NT2/D1 (cell line): ENCODE measurements around the gene INPP5D.

Experiments
- SUZ12 ChIP-seq: IDR thresholded peaks from 2 replicates; pipeline ENCODE4 v1.6.1; 2011; ENCODE audit not compliant: insufficient read length, insufficient read depth; ENCODE audit errors: extremely low read depth
- YY1 ChIP-seq: IDR thresholded peaks from 2 replicates; pipeline ENCODE4 v1.6.1; 2011; ENCODE audit not compliant: insufficient read length, insufficient read depth
- ZNF274 ChIP-seq: IDR thresholded peaks from 2 replicates; pipeline ENCODE4 v1.6.1; 2011; ENCODE audit warnings: mild to moderate bottlenecking, low read depth, low read length

DNA sequence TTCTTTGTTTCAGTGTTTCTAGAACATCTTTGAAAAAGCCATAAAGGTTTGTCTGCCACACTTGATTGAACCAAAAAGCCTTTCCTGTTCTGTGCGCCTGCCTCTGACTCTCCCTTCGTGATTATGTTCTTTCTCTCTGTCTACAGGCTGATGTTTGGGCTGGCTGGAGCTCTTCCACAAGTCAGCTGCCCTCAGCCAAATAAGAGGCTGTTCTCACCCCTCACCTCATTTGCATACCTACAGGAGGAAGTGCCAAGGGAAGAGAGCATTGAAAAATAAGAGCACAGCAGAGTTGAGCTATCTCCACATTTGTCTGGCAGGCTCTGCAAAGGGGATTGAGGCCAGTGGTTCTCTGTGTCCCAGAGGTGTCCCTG is 15.8 kb downstream of the INPP5D start:
- TF ChIP-seq YY1 (no peak), ZNF274 (no peak), SUZ12 (no peak)
